Activated T-cell treated with anti-CD3 and anti-CD28 coated beads, Interleukin-2, amount 50 U/mL, for 24 hours (primary cell): Measurements from ENCODE around the gene TRABD2B.

Experiments
- DNase-seq: peaks from one replicate; pipeline ENCODE4 v3.0.0-alpha.2; 2020
- H3K27ac Mint-ChIP-seq: 2 replicates; pipeline ENCODE4 v1.8.0; 2020; ENCODE audit warnings: mild to moderate bottlenecking, mixed read lengths
- H3K27me3 Mint-ChIP-seq: 2 replicates; pipeline ENCODE4 v1.8.0; 2020; ENCODE audit warnings: mixed read lengths
- H3K36me3 Mint-ChIP-seq: 2 replicates; pipeline ENCODE4 v1.8.0; 2020; ENCODE audit warnings: low read depth, mixed read lengths
- H3K4me1 Mint-ChIP-seq: 2 replicates; pipeline ENCODE4 v1.8.0; 2020; ENCODE audit warnings: low read depth, mixed read lengths
- H3K4me3 Mint-ChIP-seq: 2 replicates; pipeline ENCODE4 v1.8.0; 2020; ENCODE audit warnings: mild to moderate bottlenecking, moderate library complexity, mixed read lengths
- H3K9me3 Mint-ChIP-seq: 2 replicates; pipeline ENCODE4 v1.8.0; 2020; ENCODE audit warnings: mixed read lengths

TRABD2B gene

DNA sequence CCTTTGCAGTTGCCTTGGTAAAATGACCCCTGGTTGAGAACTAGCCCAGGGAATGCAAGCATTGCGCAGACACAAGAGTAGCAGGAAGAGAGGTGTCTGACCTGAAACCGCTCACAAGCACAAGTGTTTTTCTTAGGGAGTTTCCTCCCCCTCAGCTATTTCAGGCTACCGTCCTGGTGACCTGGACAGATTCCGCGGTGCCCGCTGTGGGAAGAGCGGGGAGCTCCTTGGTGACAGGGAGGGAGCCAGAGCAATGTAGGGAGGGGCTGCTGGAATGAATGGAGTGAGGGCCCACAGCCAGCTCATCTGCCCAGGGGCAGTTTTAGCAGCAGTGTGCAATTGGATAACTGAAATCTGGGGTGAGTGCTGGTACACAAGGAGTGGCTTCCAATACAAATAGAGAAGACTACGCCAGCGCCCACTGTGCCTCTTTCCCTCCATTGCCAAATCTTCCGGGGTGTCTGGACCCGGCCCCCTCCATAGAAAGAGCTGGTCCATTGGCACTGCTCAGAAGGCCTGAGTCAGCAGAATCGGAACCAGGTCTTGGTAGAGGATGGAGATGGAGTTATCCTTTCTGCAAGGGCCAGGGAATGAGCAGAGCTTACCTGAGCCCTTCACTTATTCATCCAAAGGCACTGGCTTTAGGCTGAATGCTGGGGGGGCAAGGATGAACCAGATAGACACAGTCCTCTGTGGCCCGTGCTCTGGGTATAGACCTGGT, 82.8 kb downstream of the TRABD2B start:
- no peak for DNase-seq
- no peaks in the 10 kb centered on the region for H3K4me1 Mint-ChIP-seq
- H3K9me3 Mint-ChIP-seq = no peaks in the 10 kb centered on the region
- H3K4me3 Mint-ChIP-seq = no peak overlapping the region
- no peak overlapping the region for H3K27ac Mint-ChIP-seq
- no peaks in the 10 kb centered on the region for H3K36me3 Mint-ChIP-seq
- peaks cover 6% of the 10 kb centered on the region for H3K27me3 Mint-ChIP-seq

DNA sequence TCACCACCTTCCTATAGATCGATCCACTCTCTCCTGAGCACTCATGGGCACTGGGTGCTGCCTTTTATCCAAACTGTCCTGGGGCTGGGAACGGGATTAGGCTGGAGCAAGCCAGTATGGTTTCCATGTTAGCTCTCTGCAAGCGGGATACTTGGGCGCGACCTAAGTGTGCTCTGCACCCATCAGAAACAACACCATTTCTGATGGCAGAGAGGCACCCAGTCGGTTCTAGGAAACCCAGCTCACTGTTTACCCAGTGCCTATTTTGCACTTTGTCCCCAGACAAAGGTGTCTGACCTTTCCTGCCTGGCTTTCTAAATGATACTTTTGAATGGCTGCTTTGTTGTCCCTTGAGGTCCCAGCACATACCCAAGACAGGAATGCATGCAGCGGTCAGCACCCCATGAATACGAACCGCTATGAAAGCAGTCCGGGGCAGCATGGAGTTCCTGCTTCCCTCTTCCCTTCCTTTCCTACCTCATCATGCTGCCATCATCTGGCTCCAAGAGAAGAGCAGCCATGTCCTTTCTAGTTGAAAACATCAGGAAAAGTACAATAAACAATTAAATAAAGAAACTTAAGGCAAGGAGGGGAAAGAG, 83.9 kb downstream of the TRABD2B start:
- H3K27me3 Mint-ChIP-seq = peaks cover 6% of the 10 kb centered on the region
- DNase-seq = no peak
- no peaks in the 10 kb centered on the region for H3K4me1 Mint-ChIP-seq
- no peak overlapping the region for H3K4me3 Mint-ChIP-seq
- H3K9me3 Mint-ChIP-seq = no peaks in the 10 kb centered on the region
- H3K36me3 Mint-ChIP-seq = no peaks in the 10 kb centered on the region
- H3K27ac Mint-ChIP-seq = no peak overlapping the region

DNA sequence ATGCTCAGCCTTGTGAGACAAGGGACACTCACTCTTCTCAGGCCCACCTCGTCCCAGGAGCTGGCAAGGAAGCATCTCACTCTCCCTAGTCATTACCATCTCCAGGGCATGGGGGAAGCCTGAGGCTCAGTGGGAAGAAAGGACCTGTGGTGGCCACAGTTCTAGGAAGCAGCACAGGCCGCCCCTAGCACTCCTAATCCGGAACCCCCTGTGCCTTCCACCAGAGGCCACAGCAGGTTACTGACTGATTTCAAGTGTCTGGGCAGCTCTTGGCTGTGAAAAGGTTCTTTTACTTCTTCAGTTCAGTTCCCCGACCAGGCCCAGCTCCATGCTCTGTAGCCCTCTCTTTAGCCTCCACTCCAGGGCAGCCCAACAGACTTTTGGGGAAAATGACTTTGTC, 84.4 kb downstream of the TRABD2B start:
- Mint-ChIP-seq H3K9me3 (no peaks in the 10 kb centered on the region), H3K36me3 (no peaks in the 10 kb centered on the region), H3K27ac (no peak overlapping the region), H3K27me3 (peaks cover 5% of the 10 kb centered on the region), H3K4me3 (no peak overlapping the region), H3K4me1 (no peaks in the 10 kb centered on the region)
- DNase-seq = no peak

DNA sequence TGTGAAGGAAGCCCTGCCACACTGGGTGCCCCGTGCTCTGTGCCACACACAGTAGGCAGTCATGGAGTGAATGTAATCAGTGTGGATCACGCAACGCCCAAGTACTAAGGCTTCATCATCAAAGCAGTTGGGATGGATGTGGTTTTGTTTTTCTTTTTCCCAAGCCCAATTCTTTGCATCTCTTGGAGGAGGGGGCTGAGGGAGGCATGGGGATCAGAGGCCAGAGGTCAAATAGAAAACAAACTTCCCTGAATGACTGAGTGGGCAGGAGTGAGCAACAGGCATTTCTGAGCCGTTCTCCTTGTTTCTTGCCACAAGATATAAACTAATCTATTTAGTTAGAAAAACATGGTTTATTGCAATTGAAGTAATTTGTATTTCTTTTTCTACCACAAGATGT, 85.3 kb downstream of the TRABD2B start:
- no peaks in the 10 kb centered on the region for H3K36me3 Mint-ChIP-seq
- no peak for DNase-seq
- H3K27ac Mint-ChIP-seq = no peak overlapping the region
- no peaks in the 10 kb centered on the region for H3K9me3 Mint-ChIP-seq
- no peak overlapping the region for H3K4me3 Mint-ChIP-seq
- peaks cover 3% of the 10 kb centered on the region for H3K27me3 Mint-ChIP-seq
- H3K4me1 Mint-ChIP-seq = no peaks in the 10 kb centered on the region

DNA sequence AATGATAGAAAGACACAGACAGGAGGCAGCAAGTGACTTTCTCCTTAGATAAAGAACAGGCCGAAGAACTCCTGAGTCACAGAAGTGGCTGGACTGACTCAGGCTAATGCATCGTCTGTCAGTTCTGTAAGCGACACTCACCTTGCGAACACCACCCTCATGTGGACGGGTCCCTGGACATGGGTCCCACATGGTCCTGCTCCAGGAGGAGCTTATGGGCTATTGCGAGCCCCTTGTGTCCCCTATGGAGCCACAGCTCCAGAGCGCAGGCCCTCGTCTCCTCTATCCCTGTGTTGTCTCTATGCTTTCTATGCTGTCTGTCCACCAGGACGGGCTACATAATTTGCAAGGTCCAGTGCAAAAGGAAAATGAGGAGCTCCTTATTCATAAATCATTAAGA, 85.8 kb downstream of the TRABD2B start:
- DNase-seq = no peak
- Mint-ChIP-seq H3K27me3 (peaks cover 3% of the 10 kb centered on the region), H3K9me3 (no peaks in the 10 kb centered on the region), H3K27ac (no peak overlapping the region), H3K4me1 (no peaks in the 10 kb centered on the region), H3K4me3 (no peak overlapping the region), H3K36me3 (no peaks in the 10 kb centered on the region)

DNA sequence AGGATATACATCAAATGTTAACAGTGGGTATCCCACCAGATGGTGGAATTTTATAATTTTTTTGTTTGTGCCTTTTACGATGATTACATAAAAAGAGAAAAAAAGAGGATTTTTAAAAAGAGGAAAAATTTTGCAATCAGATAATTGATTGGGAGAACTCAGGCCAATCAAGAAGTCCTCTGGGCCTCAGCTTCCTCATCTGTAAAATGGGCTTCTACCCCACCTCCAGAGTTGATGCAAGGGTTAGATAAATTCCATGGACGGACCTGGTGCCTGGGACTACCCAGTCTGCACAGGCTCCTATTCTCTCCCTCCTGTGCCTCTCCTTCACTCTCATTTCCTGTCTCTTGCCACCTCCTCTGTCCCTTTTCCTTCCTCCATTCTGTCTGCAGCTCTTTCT, 88.9 kb downstream of the TRABD2B start:
- peaks cover 8% of the 10 kb centered on the region for H3K27me3 Mint-ChIP-seq
- no peak overlapping the region for H3K4me3 Mint-ChIP-seq
- H3K9me3 Mint-ChIP-seq = no peaks in the 10 kb centered on the region
- no peaks in the 10 kb centered on the region for H3K36me3 Mint-ChIP-seq
- H3K27ac Mint-ChIP-seq = no peak overlapping the region
- DNase-seq = no peak
- H3K4me1 Mint-ChIP-seq = no peaks in the 10 kb centered on the region

DNA sequence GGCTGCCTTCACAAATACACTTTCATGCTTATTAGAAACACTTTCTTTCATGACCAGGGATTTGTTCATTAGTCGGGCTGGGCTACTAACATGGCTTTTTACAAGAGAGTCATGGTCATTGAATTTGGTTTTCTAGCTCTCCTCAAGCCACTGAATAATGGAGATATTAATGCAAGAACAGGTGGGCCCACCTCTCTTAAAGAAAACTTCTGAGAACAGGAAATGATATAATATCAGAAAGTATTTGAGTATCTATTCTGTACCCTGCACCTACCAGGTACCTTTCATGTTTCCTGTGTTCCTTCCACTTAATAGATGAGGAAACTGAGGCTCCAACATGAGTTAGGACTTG, 90.0 kb downstream of the TRABD2B start:
- Mint-ChIP-seq H3K27me3 (peaks cover 9% of the 10 kb centered on the region), H3K27ac (no peak overlapping the region)

DNA sequence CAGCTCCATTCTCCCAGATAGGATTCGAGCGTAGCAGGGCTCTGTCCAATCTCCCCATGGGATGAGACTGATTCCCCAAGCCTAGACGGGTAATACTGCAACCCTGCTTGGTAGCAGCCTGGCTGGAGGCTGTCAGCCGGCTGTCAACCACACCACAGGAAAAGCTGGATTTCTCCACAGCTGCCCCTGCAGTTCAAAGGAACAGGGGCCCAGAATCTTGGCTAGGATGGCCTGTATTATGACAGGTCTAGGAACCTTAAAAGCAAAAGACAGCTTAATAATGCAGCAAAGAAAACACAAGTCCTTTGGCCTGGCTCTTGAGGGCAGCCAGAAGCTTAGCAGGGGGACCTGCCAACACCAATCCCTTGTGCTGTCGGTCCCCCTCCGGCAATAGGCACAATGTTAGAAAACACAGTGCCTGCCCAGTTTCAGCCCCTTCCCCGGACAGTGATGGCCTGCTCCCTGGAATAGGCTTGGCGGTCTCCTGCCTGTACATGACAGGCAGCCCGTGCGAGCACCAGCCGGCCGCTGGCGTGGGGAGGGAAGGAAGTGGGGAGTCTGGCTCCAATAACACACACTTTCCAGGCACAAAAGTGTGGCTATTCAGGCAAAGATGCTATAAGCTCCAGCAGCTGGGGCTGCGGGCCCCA, 90.5 kb downstream of the TRABD2B start:
- Mint-ChIP-seq H3K27me3 (peaks cover 9% of the 10 kb centered on the region), H3K27ac (no peak overlapping the region), H3K36me3 (no peaks in the 10 kb centered on the region), H3K9me3 (no peaks in the 10 kb centered on the region), H3K4me3 (no peak overlapping the region), H3K4me1 (no peaks in the 10 kb centered on the region)
- DNase-seq = no peak

More for the DNA sequence above, 90.0 kb downstream of the TRABD2B start:
- Mint-ChIP-seq H3K4me1 (no peaks in the 10 kb centered on the region), H3K36me3 (no peaks in the 10 kb centered on the region), H3K4me3 (no peak overlapping the region), H3K9me3 (no peaks in the 10 kb centered on the region)
- DNase-seq = no peak

DNA sequence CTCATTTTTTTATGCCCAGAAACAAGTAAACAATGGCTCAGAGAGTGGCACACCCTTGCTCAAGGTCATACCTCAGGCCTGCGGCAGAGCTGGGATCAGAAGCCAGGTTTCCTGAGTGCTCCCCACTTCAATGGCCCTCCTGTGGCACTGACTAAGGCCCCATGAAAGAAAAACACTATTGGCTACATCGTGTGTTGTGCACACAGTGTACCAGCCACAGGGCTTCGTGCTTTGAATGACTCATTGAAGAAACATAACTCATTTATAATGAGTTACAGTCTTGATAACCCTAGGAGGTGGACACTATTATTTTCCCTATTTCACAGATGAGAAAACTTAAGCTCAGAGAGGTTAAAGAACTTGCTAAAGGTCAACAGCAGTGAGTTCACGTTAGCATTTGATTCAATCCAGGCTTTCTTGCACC, 91.2 kb downstream of the TRABD2B start:
- H3K36me3 Mint-ChIP-seq = no peaks in the 10 kb centered on the region
- H3K4me3 Mint-ChIP-seq = no peak overlapping the region
- peaks cover 13% of the 10 kb centered on the region for H3K27me3 Mint-ChIP-seq
- no peaks in the 10 kb centered on the region for H3K4me1 Mint-ChIP-seq
- H3K27ac Mint-ChIP-seq = no peak overlapping the region
- no peak for DNase-seq
- H3K9me3 Mint-ChIP-seq = no peaks in the 10 kb centered on the region

DNA sequence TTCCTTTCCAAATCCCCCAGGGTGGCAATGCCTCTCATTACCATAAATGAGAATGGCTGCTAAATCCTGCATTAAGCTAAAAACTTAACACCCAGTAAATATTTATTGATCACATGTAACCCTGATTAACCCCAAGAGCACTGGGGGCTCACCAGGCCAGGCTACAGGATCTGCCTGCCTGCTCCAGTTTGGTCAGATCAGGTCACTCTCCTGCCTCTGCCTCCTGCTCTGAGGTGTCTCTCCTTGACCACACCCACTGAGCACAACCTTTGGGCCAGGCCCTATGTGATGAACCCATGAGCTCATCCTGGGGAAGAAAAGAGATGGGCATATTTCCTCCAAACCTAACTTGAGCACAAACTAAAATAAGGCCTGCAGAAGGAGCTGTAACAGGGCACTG, 93.5 kb downstream of the TRABD2B start:
- no peak for DNase-seq
- Mint-ChIP-seq H3K4me1 (no peaks in the 10 kb centered on the region), H3K4me3 (no peak overlapping the region), H3K36me3 (no peaks in the 10 kb centered on the region), H3K9me3 (no peaks in the 10 kb centered on the region), H3K27me3 (peaks cover 10% of the 10 kb centered on the region), H3K27ac (no peak overlapping the region)

DNA sequence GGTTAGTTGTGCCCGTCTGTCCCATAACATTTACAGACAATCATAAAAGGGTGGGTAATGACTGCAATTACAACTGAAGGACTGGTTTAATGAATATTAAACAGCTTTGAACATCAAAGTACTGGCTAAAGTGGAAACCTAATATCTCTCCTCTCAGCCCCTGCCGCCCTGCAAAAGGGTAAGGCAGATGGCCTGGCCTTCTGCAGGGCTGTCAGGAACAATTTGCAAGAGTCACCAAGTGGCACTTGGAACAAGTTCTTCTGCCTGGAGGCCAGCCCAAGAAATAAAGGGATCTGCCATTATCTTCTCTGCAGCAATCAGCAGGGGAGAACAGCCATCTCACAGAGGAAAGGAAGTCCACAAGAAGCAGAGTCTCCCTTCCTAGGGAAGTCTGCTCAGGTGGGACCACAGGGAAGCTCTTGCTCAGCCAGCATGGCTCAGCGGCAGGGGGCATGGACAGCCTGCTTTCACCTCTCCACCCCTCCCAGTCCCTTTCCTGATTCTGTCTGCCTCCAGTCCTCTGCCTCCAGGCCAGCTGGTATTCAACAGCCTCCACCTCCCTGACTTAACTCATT, 96.1 kb downstream of the TRABD2B start:
- H3K4me1 Mint-ChIP-seq = no peaks in the 10 kb centered on the region

DNA sequence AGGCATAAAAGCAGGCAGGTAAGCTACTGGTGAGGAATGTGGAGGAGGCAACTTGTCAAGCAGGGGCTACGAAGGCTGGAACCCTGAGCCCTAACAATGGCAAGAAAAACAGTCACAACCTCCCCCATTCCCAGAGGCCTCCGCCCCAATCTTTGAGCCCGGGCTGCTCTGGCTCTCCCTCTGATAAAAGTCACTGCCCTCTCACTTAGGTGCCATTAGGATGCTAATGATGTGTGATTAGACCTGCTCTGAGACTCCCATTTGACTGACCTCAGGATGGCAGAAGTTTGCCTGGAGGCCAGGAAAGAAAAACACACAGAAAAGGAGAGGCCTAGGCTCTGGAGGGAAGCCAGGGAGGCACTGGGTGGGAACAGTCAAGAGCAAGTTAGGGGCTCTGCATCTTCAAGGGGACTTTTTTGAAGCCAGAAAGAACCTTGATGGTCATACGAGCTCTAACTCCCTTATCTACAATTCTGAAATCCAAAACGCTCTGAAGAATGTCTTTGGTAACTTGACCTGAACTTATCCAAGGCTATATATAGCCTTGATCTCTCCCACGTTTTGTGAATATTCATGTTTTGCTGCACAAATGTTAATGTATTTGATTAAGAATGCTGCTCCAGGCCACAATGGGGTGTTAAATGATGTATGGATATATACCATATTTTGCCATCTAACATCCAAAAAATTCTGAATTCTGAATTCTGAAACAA, 98.9 kb downstream of the TRABD2B start:
- H3K4me1 Mint-ChIP-seq = no peaks in the 10 kb centered on the region
- H3K4me3 Mint-ChIP-seq = no peak overlapping the region
- H3K27ac Mint-ChIP-seq = no peak overlapping the region
- no peaks in the 10 kb centered on the region for H3K9me3 Mint-ChIP-seq
- no peaks in the 10 kb centered on the region for H3K36me3 Mint-ChIP-seq
- H3K27me3 Mint-ChIP-seq = peaks cover 6% of the 10 kb centered on the region
- DNase-seq = no peak

More for the DNA sequence above, 96.1 kb downstream of the TRABD2B start:
- Mint-ChIP-seq H3K36me3 (no peaks in the 10 kb centered on the region), H3K27ac (no peak overlapping the region), H3K9me3 (no peaks in the 10 kb centered on the region), H3K4me3 (no peak overlapping the region), H3K27me3 (peaks cover 10% of the 10 kb centered on the region)
- no peak for DNase-seq

DNA sequence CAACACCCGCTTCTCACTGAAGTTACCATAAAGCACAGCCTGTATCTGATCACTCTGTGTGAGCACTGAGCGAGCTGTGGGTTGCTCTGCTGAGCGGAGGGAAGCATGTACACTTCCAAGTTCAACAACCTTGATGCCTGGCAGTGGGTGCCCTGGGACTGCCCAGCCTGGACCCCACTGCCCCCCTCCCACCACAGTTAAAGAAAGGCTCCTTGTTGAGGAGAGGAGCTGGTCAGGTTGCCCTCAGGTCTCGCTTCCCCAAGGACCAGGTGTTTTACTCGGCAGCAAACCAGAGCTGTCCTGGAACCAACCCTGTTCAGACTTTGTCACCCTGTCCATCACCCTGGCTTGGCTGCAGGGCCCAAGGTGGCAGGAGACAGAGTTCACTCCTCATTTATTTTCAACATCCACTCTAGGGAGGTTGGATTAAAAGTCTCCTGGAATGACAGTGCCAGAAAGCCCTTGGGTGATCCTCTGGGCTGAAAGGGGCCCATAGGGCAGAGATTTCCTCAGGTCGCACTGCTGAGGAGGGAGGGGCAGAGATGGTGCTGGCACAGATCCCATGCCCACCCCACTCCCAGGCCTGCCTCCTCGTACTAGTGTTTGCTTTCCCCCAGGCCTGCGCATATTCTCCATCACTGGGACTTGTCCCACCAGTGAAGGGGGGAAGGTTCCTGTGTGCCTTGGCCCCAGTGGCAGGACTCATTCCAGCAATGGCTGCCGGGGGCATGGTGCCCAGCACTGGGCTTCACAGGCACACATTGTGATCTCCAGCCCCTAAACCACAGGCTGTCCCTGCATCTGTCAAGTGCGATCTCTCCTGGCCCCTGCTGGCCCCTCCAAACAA, 101.7 kb downstream of the TRABD2B start:
- H3K27ac Mint-ChIP-seq = no peak overlapping the region

More for the DNA sequence above, 101.7 kb downstream of the TRABD2B start:
- Mint-ChIP-seq H3K27me3 (no peaks in the 10 kb centered on the region), H3K4me1 (no peaks in the 10 kb centered on the region), H3K36me3 (no peaks in the 10 kb centered on the region), H3K4me3 (no peak overlapping the region), H3K9me3 (no peaks in the 10 kb centered on the region)
- no peak for DNase-seq
